Mesenchymal stem cell (in vitro differentiated cells and primary cell): ENCODE data around the gene HMGXB4.
A peak's percentile ranks its signal among the peaks of the same experiment; 100 is the strongest.

Experiments used
- DNase-seq: peaks from one replicate; pipeline ENCODE4 v3.0.0-alpha.2; 2013
- H2AFZ ChIP-seq: one replicate; pipeline ENCODE4 v1.6.1; 2013; ENCODE audit warnings: low read depth, mild to moderate bottlenecking, control low read depth, inconsistent platforms, low read length, moderate library complexity
- H2AK5ac ChIP-seq: 2 replicates; pipeline ENCODE4 v1.6.1; 2013; ENCODE audit warnings: low read length, moderate library complexity, mild to moderate bottlenecking, inconsistent platforms; ENCODE audit not compliant: severe bottlenecking
- H2BK120ac ChIP-seq: one replicate; pipeline ENCODE4 v1.6.1; 2013; ENCODE audit warnings: low read depth, mild to moderate bottlenecking, inconsistent platforms, low read length, moderate library complexity
- H2BK12ac ChIP-seq, 2 experiments: one replicate each; pipeline ENCODE4 v1.6.1; 2013; ENCODE audit warnings: inconsistent platforms in 2 of 2, low read length in 2 of 2, mild to moderate bottlenecking in 2 of 2, moderate library complexity in 2 of 2, control low read depth in 1 of 2
- H2BK15ac ChIP-seq: one replicate; pipeline ENCODE4 v1.6.1; 2013; ENCODE audit warnings: mild to moderate bottlenecking, low read depth, inconsistent platforms; ENCODE audit not compliant: poor library complexity, severe bottlenecking
- H2BK5ac ChIP-seq: 2 replicates; pipeline ENCODE4 v1.6.1; 2013; ENCODE audit warnings: low read depth, mild to moderate bottlenecking, low read length, control low read depth, inconsistent platforms; ENCODE audit not compliant: poor library complexity, severe bottlenecking
- H3K14ac ChIP-seq, 2 experiments: one replicate each; pipeline ENCODE4 v1.6.1; 2013; ENCODE audit warnings: inconsistent platforms in 2 of 2, low read length in 2 of 2, control low read depth in 1 of 2, mild to moderate bottlenecking in 1 of 2, moderate library complexity in 1 of 2
- H3K18ac ChIP-seq, 2 experiments: one replicate each; pipeline ENCODE4 v1.6.1; 2013; ENCODE audit warnings: inconsistent platforms in 2 of 2, low read length in 2 of 2, control low read depth in 1 of 2, low read depth in 1 of 2, mild to moderate bottlenecking in 1 of 2
- H3K23ac ChIP-seq, 2 experiments: one replicate each; pipeline ENCODE4 v1.6.1; 2013; ENCODE audit warnings: inconsistent platforms in 2 of 2, low read length in 2 of 2, mild to moderate bottlenecking in 2 of 2, moderate library complexity in 2 of 2, control low read depth in 1 of 2
- H3K27ac ChIP-seq: 2 replicates; pipeline ENCODE4 v1.5.1; 2013; ENCODE audit warnings: mild to moderate bottlenecking, moderate library complexity, low read length, control low read depth, inconsistent platforms; ENCODE audit not compliant: poor library complexity, severe bottlenecking
- H3K27me3 ChIP-seq, 2 experiments: 2 replicates each; pipeline versions ENCODE4 v1.6.1 to v1.7.0; 2013; ENCODE audit warnings: low read length in 2 of 2, mild to moderate bottlenecking in 2 of 2, moderate library complexity in 2 of 2, control low read depth in 1 of 2, inconsistent platforms in 1 of 2; ENCODE audit not compliant: control insufficient read depth in 1 of 2, insufficient read depth in 1 of 2
- H3K36me3 ChIP-seq, 2 experiments: 2 replicates each; pipeline versions ENCODE4 v1.6.1 to v1.7.0; 2013; ENCODE audit warnings: low read length in 2 of 2, control low read depth in 1 of 2, inconsistent platforms in 1 of 2, low read depth in 1 of 2, mild to moderate bottlenecking in 1 of 2; ENCODE audit not compliant: insufficient read depth in 2 of 2, control insufficient read depth in 1 of 2
- H3K4ac ChIP-seq, 2 experiments: one replicate each; pipeline ENCODE4 v1.6.1; 2013; ENCODE audit warnings: inconsistent platforms in 2 of 2, low read length in 2 of 2, mild to moderate bottlenecking in 2 of 2, moderate library complexity in 2 of 2, control low read depth in 1 of 2, low read depth in 1 of 2
- H3K4me1 ChIP-seq: 2 replicates; pipeline ENCODE4 v1.6.1; 2013; ENCODE audit warnings: low read depth, low read length, control low read depth; ENCODE audit not compliant: control insufficient read depth, insufficient read depth
- H3K4me2 ChIP-seq: 2 replicates; pipeline ENCODE4 v1.6.1; 2013; ENCODE audit warnings: low read length, mild to moderate bottlenecking, inconsistent platforms; ENCODE audit not compliant: poor library complexity, severe bottlenecking
- H3K4me3 ChIP-seq, 2 experiments: 2 replicates each; pipeline versions ENCODE4 v1.5.1 to v1.7.0; 2013; ENCODE audit warnings: low read length in 2 of 2, mild to moderate bottlenecking in 2 of 2, control low read depth in 1 of 2, low read depth in 1 of 2; ENCODE audit not compliant: insufficient read depth in 1 of 2
- H3K79me1 ChIP-seq: replicated peaks from 2 replicates; pipeline ENCODE4 v1.6.1; 2013; ENCODE audit warnings: mild to moderate bottlenecking, control low read depth, low read length, inconsistent platforms; ENCODE audit not compliant: poor library complexity, severe bottlenecking
- H3K9ac ChIP-seq: 2 replicates; pipeline ENCODE4 v1.7.0; 2013; ENCODE audit warnings: mild to moderate bottlenecking, low read length, moderate library complexity
- H3K9me3 ChIP-seq: 2 replicates; pipeline ENCODE4 v1.7.0; 2013; ENCODE audit warnings: mild to moderate bottlenecking, low read length; ENCODE audit not compliant: control insufficient read depth
- H4K8ac ChIP-seq: one replicate; pipeline ENCODE4 v1.6.1; 2013; ENCODE audit warnings: inconsistent platforms, mild to moderate bottlenecking, low read length, moderate library complexity
- H4K91ac ChIP-seq: one replicate; pipeline ENCODE4 v1.6.1; 2013; ENCODE audit warnings: mild to moderate bottlenecking, low read length, inconsistent platforms
- WGBS: methylation state at CpG from one replicate; pipeline ENCODE4 v1.1.7; 2013; ENCODE audit warnings: mixed read lengths; 5-methylcytosine and 5-hydroxymethylcytosine counted together

HMGXB4 gene

DNA sequence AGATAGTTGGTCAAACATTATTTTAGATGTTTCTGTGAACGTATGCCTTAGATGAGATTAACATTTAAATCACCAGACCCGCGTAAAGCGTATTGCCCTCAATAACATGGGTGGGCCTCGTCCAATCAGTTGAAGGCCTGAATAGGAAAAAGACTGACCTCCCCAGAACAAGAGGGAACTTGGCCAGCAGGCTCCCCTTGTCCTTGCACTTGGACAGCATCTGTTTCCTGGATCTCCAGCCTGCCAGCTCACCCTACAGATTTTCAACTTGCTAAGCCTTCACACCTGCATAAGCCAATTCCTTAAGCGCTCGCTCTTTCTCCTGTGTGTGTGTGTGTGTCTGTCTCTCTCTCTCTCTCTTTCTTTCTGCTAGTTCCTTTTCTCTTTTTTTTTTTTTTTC lies 50.6 kb downstream of the HMGXB4 start:
- H3K36me3 ChIP-seq = peaks cover 4 to 37% of the 10 kb centered on the region in 2 experiments
- H2AK5ac ChIP-seq = no peak overlapping the region
- H3K79me1 ChIP-seq = peaks cover 50% of the 10 kb centered on the region
- no peak overlapping the region for H2AFZ ChIP-seq
- no peak overlapping the region for H3K18ac ChIP-seq
- H2BK15ac ChIP-seq = no peak overlapping the region
- DNase-seq = no peak
- no peak overlapping the region for H4K8ac ChIP-seq
- H3K4me2 ChIP-seq = no peak overlapping the region
- no peak overlapping the region for H3K9ac ChIP-seq
- no peak overlapping the region for H2BK5ac ChIP-seq
- H2BK120ac ChIP-seq = no peak overlapping the region
- no peak overlapping the region for H3K4me3 ChIP-seq
- no peak overlapping the region for H4K91ac ChIP-seq
- no peak overlapping the region for H3K4ac ChIP-seq
- 91% methylated on average over 7 of the region's 7 CpGs for WGBS
- H2BK12ac ChIP-seq = no peak overlapping the region
- H3K27ac ChIP-seq = no peak overlapping the region
- no peak overlapping the region for H3K14ac ChIP-seq
- H3K27me3 ChIP-seq = no peaks in the 10 kb centered on the region
- peaks cover 23% of the 10 kb centered on the region for H3K4me1 ChIP-seq
- no peaks in the 10 kb centered on the region for H3K9me3 ChIP-seq
- no peak overlapping the region for H3K23ac ChIP-seq

DNA sequence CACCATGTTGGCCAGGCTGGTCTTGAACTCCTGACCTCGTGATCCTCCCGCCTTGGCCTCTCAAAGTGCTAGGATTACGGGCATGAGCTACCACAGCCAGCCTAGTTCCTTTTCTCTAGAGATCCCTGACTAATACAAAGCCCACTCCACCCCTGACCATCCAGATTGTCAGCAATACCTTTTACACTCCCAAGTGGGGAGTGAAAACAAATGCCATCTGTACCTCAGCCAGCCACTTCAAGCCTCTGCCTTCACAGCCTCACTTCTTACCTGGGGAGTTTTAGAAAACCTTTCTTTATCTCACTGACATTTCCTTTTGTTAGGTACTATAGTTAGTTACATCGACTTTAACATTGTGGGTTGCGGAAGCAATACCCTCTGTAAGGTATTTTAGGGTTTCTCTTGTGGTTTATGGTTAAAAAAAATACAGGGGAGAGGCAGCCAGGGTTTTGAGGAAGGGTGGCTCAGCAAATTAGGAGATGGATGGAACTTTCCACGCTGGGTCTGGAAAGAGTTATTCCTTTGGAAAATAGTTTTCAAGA lies 51.3 kb downstream of the HMGXB4 start:
- Histone ChIP-seq H2AFZ (no peak overlapping the region), H3K4me1 (peaks cover 29% of the 10 kb centered on the region), H2BK15ac (no peak overlapping the region), H2AK5ac (no peak overlapping the region), H3K4ac (no peak overlapping the region), H3K36me3 (peaks cover 4 to 33% of the 10 kb centered on the region in 2 experiments), H3K27me3 (no peaks in the 10 kb centered on the region), H2BK120ac (no peak overlapping the region), H3K79me1 (peaks cover 48% of the 10 kb centered on the region), H4K8ac (no peak overlapping the region), H2BK5ac (no peak overlapping the region), H3K9ac (no peak overlapping the region), H3K23ac (no peak overlapping the region), H3K14ac (no peak overlapping the region), H3K9me3 (no peaks in the 10 kb centered on the region), H3K4me2 (no peak overlapping the region), H3K27ac (no peak overlapping the region), H3K18ac (no peak overlapping the region), H4K91ac (no peak overlapping the region), H2BK12ac (no peak overlapping the region), H3K4me3 (peak overlapping the region in 1 of 2 experiments; percentile 24)
- WGBS = 97% methylated on average over 6 of the region's 6 CpGs
- no peak for DNase-seq

DNA sequence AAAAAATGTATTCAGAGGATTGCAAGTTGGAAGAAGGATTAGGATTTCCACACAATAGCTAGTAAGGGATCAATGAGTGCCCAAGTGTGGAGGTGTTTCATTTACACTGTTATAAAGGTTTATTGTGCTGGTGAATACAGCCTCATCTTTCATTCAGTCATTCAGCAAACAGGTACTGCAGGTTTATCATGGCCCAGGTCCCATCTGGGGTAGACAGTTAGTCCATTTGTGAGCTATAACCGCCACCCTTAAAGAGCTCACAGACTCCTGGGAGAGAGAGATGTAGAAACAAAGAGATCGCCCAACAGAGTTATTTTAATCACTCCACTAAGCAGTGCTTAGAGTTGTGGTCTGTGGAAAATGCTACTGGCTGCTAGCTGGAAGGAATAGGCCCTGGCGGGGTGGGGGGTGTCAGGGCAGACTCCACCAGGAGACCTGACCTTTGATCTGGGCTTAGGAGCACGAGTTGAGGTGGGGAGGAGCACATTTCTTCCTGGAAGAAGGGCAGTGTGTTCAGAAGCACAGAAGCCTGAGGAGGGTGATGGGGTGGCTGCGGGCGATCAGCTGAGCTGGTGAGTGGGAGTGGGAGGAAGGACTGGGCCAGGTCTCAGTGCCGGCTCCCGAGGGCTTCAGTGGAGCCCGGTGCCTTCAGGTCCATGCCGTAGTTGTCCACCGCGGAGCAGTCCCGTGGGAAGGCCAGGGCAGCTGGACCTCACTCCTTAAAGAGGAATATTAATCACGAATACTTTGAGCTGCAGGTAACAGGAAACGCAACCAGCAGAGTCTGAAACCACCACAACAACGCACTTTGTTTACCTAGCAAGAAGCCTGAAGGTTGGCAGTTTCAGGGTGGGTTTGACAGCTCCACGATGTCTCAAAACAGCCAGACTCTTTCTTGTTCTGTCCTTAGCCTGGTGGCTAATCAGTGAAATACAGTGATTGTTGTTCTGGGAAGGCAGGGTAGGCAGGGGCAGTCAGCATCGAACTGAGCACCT lies 53.6 kb downstream of the HMGXB4 start:
- no peak overlapping the region for H3K18ac ChIP-seq
- H3K4me2 ChIP-seq = no peak overlapping the region
- H3K4me3 ChIP-seq = no peak overlapping the region
- peak overlapping the region in 1 of 2 experiments; percentile 11 for H3K4ac ChIP-seq
- no peak overlapping the region for H3K27ac ChIP-seq
- no peaks in the 10 kb centered on the region for H3K27me3 ChIP-seq
- no peak overlapping the region for H3K9ac ChIP-seq
- H3K36me3 ChIP-seq = peaks cover 8 to 22% of the 10 kb centered on the region in 2 experiments
- peak overlapping the region; percentile 53 for H2AK5ac ChIP-seq
- H3K23ac ChIP-seq = no peak overlapping the region
- no peak overlapping the region for H4K91ac ChIP-seq
- no peak overlapping the region for H4K8ac ChIP-seq
- peaks cover 49% of the 10 kb centered on the region for H3K79me1 ChIP-seq
- no peak overlapping the region for H3K14ac ChIP-seq
- H3K4me1 ChIP-seq = peaks cover 48% of the 10 kb centered on the region
- WGBS = 83% methylated on average over 17 of the region's 18 CpGs
- no peak overlapping the region for H2BK15ac ChIP-seq
- H2BK120ac ChIP-seq = no peak overlapping the region
- no peak overlapping the region for H2BK5ac ChIP-seq
- H2AFZ ChIP-seq = no peak overlapping the region
- no peak for DNase-seq
- no peaks in the 10 kb centered on the region for H3K9me3 ChIP-seq
- H2BK12ac ChIP-seq = no peak overlapping the region

DNA sequence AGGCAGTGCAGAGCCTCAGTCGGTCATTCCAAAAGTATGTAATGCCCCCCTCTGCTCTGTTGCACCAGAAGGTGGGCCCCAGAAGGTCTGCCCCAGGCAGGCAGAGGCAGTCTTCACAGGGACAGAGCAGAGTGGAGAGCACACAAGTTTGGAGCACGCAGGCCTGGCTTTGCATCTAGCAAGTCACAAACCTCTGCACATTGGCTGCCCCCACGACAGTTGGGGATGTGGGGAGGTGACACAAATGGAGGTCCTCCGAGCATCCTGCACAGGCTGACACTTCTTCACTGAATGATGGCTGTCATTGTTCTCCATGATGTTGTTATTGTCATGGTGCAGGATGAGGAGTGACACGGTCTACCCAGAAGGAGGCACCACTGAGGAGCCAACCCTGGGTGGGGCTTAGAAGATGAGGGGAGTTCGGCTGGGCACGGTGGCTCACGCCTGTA lies 54.3 kb downstream of the HMGXB4 start:
- no peak for DNase-seq
- Histone ChIP-seq H3K4me2 (no peak overlapping the region), H3K9me3 (no peaks in the 10 kb centered on the region), H2BK15ac (no peak overlapping the region), H3K27me3 (no peaks in the 10 kb centered on the region), H2BK5ac (no peak overlapping the region), H2BK12ac (no peak overlapping the region), H3K79me1 (peaks cover 49% of the 10 kb centered on the region), H3K4me3 (no peak overlapping the region), H3K18ac (no peak overlapping the region), H4K91ac (no peak overlapping the region), H3K23ac (peak overlapping the region in 1 of 2 experiments; percentile 17), H3K4me1 (peaks cover 48% of the 10 kb centered on the region), H3K9ac (no peak overlapping the region), H3K4ac (no peak overlapping the region), H3K36me3 (peaks cover 12 to 23% of the 10 kb centered on the region in 2 experiments), H3K14ac (no peak overlapping the region), H3K27ac (no peak overlapping the region), H2AFZ (no peak overlapping the region), H2BK120ac (no peak overlapping the region), H4K8ac (no peak overlapping the region), H2AK5ac (peak overlapping the region; percentile 8)
- WGBS = 90% methylated on average over 6 of the region's 8 CpGs
